ENCODE measurements around the gene SF1.

- TF ChIP-seq, protein P1, sequence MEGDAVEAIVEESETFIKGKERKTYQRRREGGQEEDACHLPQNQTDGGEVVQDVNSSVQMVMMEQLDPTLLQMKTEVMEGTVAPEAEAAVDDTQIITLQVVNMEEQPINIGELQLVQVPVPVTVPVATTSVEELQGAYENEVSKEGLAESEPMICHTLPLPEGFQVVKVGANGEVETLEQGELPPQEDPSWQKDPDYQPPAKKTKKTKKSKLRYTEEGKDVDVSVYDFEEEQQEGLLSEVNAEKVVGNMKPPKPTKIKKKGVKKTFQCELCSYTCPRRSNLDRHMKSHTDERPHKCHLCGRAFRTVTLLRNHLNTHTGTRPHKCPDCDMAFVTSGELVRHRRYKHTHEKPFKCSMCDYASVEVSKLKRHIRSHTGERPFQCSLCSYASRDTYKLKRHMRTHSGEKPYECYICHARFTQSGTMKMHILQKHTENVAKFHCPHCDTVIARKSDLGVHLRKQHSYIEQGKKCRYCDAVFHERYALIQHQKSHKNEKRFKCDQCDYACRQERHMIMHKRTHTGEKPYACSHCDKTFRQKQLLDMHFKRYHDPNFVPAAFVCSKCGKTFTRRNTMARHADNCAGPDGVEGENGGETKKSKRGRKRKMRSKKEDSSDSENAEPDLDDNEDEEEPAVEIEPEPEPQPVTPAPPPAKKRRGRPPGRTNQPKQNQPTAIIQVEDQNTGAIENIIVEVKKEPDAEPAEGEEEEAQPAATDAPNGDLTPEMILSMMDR (IDR thresholded peaks at IDR 0.05; ENCODE audit: insufficient read depth, low read length), result no peak
- no peak for TF ChIP-seq GABPA (IDR thresholded peaks at IDR 0.05; ENCODE audit: low read depth)
Measured at GRCh38 chr11:64760759-64761420, 17.5 kb downstream of the SF1 start.

All from HL-60 (cell line).